Fibroblast of lung (primary cell): ENCODE measurements around the gene ADD2. TPM values are rescaled to one million over a fixed set of nuclear protein-coding genes. Genes with fewer than 3 reads are reported as not detected.

ENCODE experiments used
- DNase-seq, 2 donors: peaks; one replicate each; pipeline versions ENCODE4 v3.0.0 to v3.0.0-alpha.2; 2010; ENCODE audit warnings: low read depth in 2 of 2
- H2AFZ ChIP-seq: 2 replicates; pipeline ENCODE4 v1.5.1; 2012; ENCODE audit warnings: low read length, control low read depth, inconsistent platforms
- H3K27ac ChIP-seq: 2 replicates; pipeline ENCODE4 v1.5.1; 2011; ENCODE audit warnings: low read length, control low read depth; ENCODE audit not compliant: insufficient read depth
- H3K27me3 ChIP-seq: 2 replicates; pipeline ENCODE4 v1.5.1; 2011; ENCODE audit warnings: mild to moderate bottlenecking, low read length; ENCODE audit not compliant: control insufficient read depth, insufficient read depth
- H3K36me3 ChIP-seq: 2 replicates; pipeline ENCODE4 v1.5.1; 2011; ENCODE audit warnings: low read length; ENCODE audit not compliant: control insufficient read depth, insufficient read depth
- H3K4me1 ChIP-seq: 2 replicates; pipeline ENCODE4 v1.5.1; 2011; ENCODE audit warnings: low read length; ENCODE audit not compliant: control insufficient read depth, insufficient read depth; ENCODE audit errors: extremely low read depth
- H3K4me2 ChIP-seq: 2 replicates; pipeline ENCODE4 v1.5.1; 2011; ENCODE audit warnings: low read length, control low read depth; ENCODE audit not compliant: insufficient read depth; ENCODE audit errors: extremely low read depth
- H3K4me3 ChIP-seq, 4 experiments: fragments of 200-600 bp in 1 of 4; sonication (generic) in 1 of 4; replicated peaks in 1 of 4; 2 replicates each; pipeline ENCODE4 v1.5.1; 2011 to 2016; ENCODE audit warnings: low read length in 4 of 4, low read depth in 3 of 4, mild to moderate bottlenecking in 3 of 4, control low read depth in 2 of 4, inconsistent platforms in 1 of 4, mixed read lengths in 1 of 4; ENCODE audit not compliant: insufficient read depth in 1 of 4; ENCODE audit errors: control extremely low read depth in 1 of 4
- H3K79me2 ChIP-seq: 2 replicates; pipeline ENCODE4 v1.5.1; 2012; ENCODE audit warnings: mild to moderate bottlenecking, low read length, inconsistent platforms; ENCODE audit not compliant: control insufficient read depth, insufficient read depth
- H3K9ac ChIP-seq: 2 replicates; pipeline ENCODE4 v1.5.1; 2011; ENCODE audit warnings: mild to moderate bottlenecking, low read length, control low read depth; ENCODE audit not compliant: insufficient read depth
- H3K9me3 ChIP-seq: 2 replicates; pipeline ENCODE4 v1.5.1; 2012; ENCODE audit warnings: low read depth, low read length; ENCODE audit not compliant: control insufficient read depth, insufficient read depth
- H4K20me1 ChIP-seq: 2 replicates; pipeline ENCODE4 v1.5.1; 2011; ENCODE audit warnings: low read length; ENCODE audit not compliant: control insufficient read depth, insufficient read depth; ENCODE audit errors: extremely low read depth
- CTCF ChIP-seq, 2 donors: IDR thresholded peaks in 1 of 2; conservative IDR thresholded peaks in 1 of 2; 1 replicate in 1 of 2; 2 replicates in 1 of 2; pipeline ENCODE4 v1.5.1; 2011 to 2012; ENCODE audit warnings: low read length in 2 of 2, control low read depth in 1 of 2, inconsistent platforms in 1 of 2, low read depth in 1 of 2, mild to moderate bottlenecking in 1 of 2
- EZH2 ChIP-seq: IDR thresholded peaks from 2 replicates; pipeline ENCODE4 v1.5.1; 2012; ENCODE audit warnings: low read length, control low read depth, mild to moderate bottlenecking; ENCODE audit errors: missing control alignments
- polyA plus RNA-seq, 2 donors: library from polyadenylated mRNA; depleted of rRNA in 1 of 2; stranded (reverse) in 1 of 2; unstranded in 1 of 2; fragments of >200 nt; gene quantifications; 2 replicates each; pipeline ENCODE4 v1.2.1, GENCODE V29; 2011 to 2012; ENCODE audit warnings: missing spikeins in 1 of 2
- total RNA-seq: library from RNA; depleted of rRNA; stranded (reverse); fragments of >200 nt; gene quantifications from 2 replicates; pipeline ENCODE4 v1.2.1, GENCODE V29; 2014

Gene ADD2
- total and polyA plus RNA-seq, 2 donors (not counting 1 experiment from before 2014, with no cell fraction given), result 0.22 to 2.5 TPM

- no peaks in the 10 kb centered on the region for H3K4me1 ChIP-seq
- no peak overlapping the region for H2AFZ ChIP-seq
- TF ChIP-seq CTCF (conservative IDR thresholded peaks at IDR 0.05 in 1 of 2, IDR thresholded peaks at IDR 0.05 in 1 of 2; ENCODE audit: low read depth in 1 of 2, low read length in 2 of 2) (no peak), EZH2 (no peak)
- H3K4me2 ChIP-seq, result no peak overlapping the region
- H3K4me3 ChIP-seq, result no peak overlapping the region
- H4K20me1 ChIP-seq, result no peaks in the 10 kb centered on the region
- no peaks in the 10 kb centered on the region for H3K9me3 ChIP-seq
- H3K9ac ChIP-seq, result no peak overlapping the region
- H3K27ac ChIP-seq, result no peak overlapping the region
- H3K79me2 ChIP-seq, result no peaks in the 10 kb centered on the region
- DNase-seq, result peak in 1 of 2 donors; percentile 36
- no peaks in the 10 kb centered on the region for H3K36me3 ChIP-seq
- peaks cover 2% of the 10 kb centered on the region for H3K27me3 ChIP-seq
Observed at GRCh38 chr2:70710038-70710690, 57.8 kb downstream of the ADD2 start.

GRCh38 chr2:70709275-70710037 is 58.5 kb downstream of the ADD2 start:
- Histone ChIP-seq H3K79me2 (no peaks in the 10 kb centered on the region), H3K4me3 (no peak overlapping the region), H3K4me1 (no peaks in the 10 kb centered on the region), H3K4me2 (no peak overlapping the region), H3K27me3 (peaks cover under 1% of the 10 kb centered on the region), H2AFZ (no peak overlapping the region), H3K9ac (no peak overlapping the region), H3K36me3 (no peaks in the 10 kb centered on the region), H3K27ac (no peak overlapping the region), H4K20me1 (no peaks in the 10 kb centered on the region), H3K9me3 (no peaks in the 10 kb centered on the region)
- TF ChIP-seq EZH2, result no peak
- no peak for TF ChIP-seq CTCF (conservative IDR thresholded peaks at IDR 0.05 in 1 of 2, IDR thresholded peaks at IDR 0.05 in 1 of 2; ENCODE audit: low read depth in 1 of 2, low read length in 2 of 2)
- peak in 1 of 2 donors; percentile 86 for DNase-seq

GRCh38 chr2:70708376-70709199 is 59.4 kb downstream of the ADD2 start:
- peak in 1 of 2 donors; percentile 86 for DNase-seq

More at GRCh38 chr2:70708376-70709199, 59.4 kb downstream of the ADD2 start:
- no peak overlapping the region for H3K9ac ChIP-seq
- no peaks in the 10 kb centered on the region for H3K4me1 ChIP-seq
- no peak overlapping the region for H3K4me3 ChIP-seq
- H3K27ac ChIP-seq, result no peak overlapping the region
- H3K79me2 ChIP-seq, result no peaks in the 10 kb centered on the region
- H4K20me1 ChIP-seq, result no peaks in the 10 kb centered on the region
- no peak for TF ChIP-seq EZH2
- no peaks in the 10 kb centered on the region for H3K9me3 ChIP-seq
- H2AFZ ChIP-seq, result no peak overlapping the region
- no peaks in the 10 kb centered on the region for H3K27me3 ChIP-seq
- no peak overlapping the region for H3K4me2 ChIP-seq
- H3K36me3 ChIP-seq, result no peaks in the 10 kb centered on the region
